8988T (cell line): ENCODE measurements around the gene TAF6.

Experiments used
- DNase-seq: peaks from one replicate; pipeline ENCODE4 v3.0.0; 2011

TAF6 gene

GRCh38 chr7:100119970-100120732 is 993 bp upstream of the TAF6 start:
- peak; percentile 59 for DNase-seq

GRCh38 chr7:100118388-100119071 is 628 bp downstream of the TAF6 start:
- no peak for DNase-seq

- no peak for DNase-seq
Measured at GRCh38 chr7:100115026-100115425, 4.1 kb downstream of the TAF6 start.

GRCh38 chr7:100111914-100112313 is 7.2 kb downstream of the TAF6 start:
- DNase-seq, result no peak

GRCh38 chr7:100111156-100111555 is 8.0 kb downstream of the TAF6 start:
- no peak for DNase-seq

GRCh38 chr7:100109521-100110163 is 9.5 kb downstream of the TAF6 start:
- DNase-seq, result no peak

GRCh38 chr7:100107890-100108289 is 11.3 kb downstream of the TAF6 start:
- no peak for DNase-seq

GRCh38 chr7:100107125-100107737 is 11.9 kb downstream of the TAF6 start:
- no peak for DNase-seq

- DNase-seq, result no peak
Measured at GRCh38 chr7:100106633-100107032, 12.5 kb downstream of the TAF6 start.

GRCh38 chr7:100105534-100105933 is 13.6 kb downstream of the TAF6 start:
- DNase-seq, result no peak

GRCh38 chr7:100102950-100103840 is 16.0 kb downstream of the TAF6 start:
- no peak for DNase-seq

- DNase-seq, result peak; percentile 90
Measured at GRCh38 chr7:100101016-100101862, 17.9 kb downstream of the TAF6 start, which contains the start of the genes AP4M1 and MCM7. AP4M1 (plus strand) TSS chr7:100101643; CDS start chr7:100101715, 72 bp downstream. MCM7 (minus strand) TSS chr7:100101397; CDS start chr7:100101294, 103 bp downstream.

GRCh38 chr7:100100420-100101015 is 18.6 kb downstream of the TAF6 start:
- DNase-seq, result peak; percentile 81

GRCh38 chr7:100099452-100099851 is 19.7 kb downstream of the TAF6 start:
- no peak for DNase-seq

- DNase-seq, result no peak
Measured at GRCh38 chr7:100098913-100099312, 20.2 kb downstream of the TAF6 start.

GRCh38 chr7:100095704-100096103 is 23.5 kb downstream of the TAF6 start:
- DNase-seq, result no peak

- no peak for DNase-seq
Measured at GRCh38 chr7:100095289-100095688, 23.9 kb downstream of the TAF6 start.

GRCh38 chr7:100093925-100094486 is 25.2 kb downstream of the TAF6 start:
- DNase-seq, result no peak

GRCh38 chr7:100093498-100093897 is 25.7 kb downstream of the TAF6 start:
- DNase-seq, result no peak

- DNase-seq, result no peak
Measured at GRCh38 chr7:100093054-100093453, 26.1 kb downstream of the TAF6 start.
